Glutamatergic neuron (in vitro differentiated cells): Measurements from ENCODE around the gene RNF213. TPM values are rescaled to one million over a fixed set of nuclear protein-coding genes. Genes with fewer than 3 reads are reported as not detected.

Experiments
- DNase-seq: peaks from one replicate; pipeline ENCODE4 v3.0.0; 2022
- H3K27ac Mint-ChIP-seq: one replicate; pipeline ENCODE4 v1.8.0; 2020; ENCODE audit warnings: mild to moderate bottlenecking, mixed read lengths, inconsistent platforms; ENCODE audit not compliant: unreplicated experiment
- H3K27me3 Mint-ChIP-seq: one replicate; pipeline ENCODE4 v1.8.0; 2020; ENCODE audit warnings: mild to moderate bottlenecking, moderate library complexity, mixed read lengths, inconsistent platforms; ENCODE audit not compliant: unreplicated experiment
- H3K36me3 Mint-ChIP-seq: one replicate; pipeline ENCODE4 v1.8.0; 2020; ENCODE audit warnings: mild to moderate bottlenecking, mixed read lengths, inconsistent platforms; ENCODE audit not compliant: unreplicated experiment
- H3K4me1 Mint-ChIP-seq: one replicate; pipeline ENCODE4 v1.8.0; 2020; ENCODE audit warnings: mild to moderate bottlenecking, low read depth, mixed read lengths, inconsistent platforms; ENCODE audit not compliant: unreplicated experiment
- H3K4me3 Mint-ChIP-seq: one replicate; pipeline ENCODE4 v1.8.0; 2020; ENCODE audit warnings: mild to moderate bottlenecking, mixed read lengths, inconsistent platforms; ENCODE audit not compliant: unreplicated experiment
- H3K9me3 Mint-ChIP-seq: one replicate; pipeline ENCODE4 v1.8.0; 2020; ENCODE audit warnings: mild to moderate bottlenecking, moderate library complexity, mixed read lengths, inconsistent platforms; ENCODE audit not compliant: unreplicated experiment
- total RNA-seq: library from RNA; stranded (reverse); fragmentation: NEBNext Ultra II Directional; extraction: Animal tissue kit (Norgen Biotek cat#: 25700); gene quantifications from one replicate; pipeline ENCODE4 v1.2.1, GENCODE V29; 2021; ENCODE audit not compliant: unreplicated experiment
- TF ChIP-seq, protein P1 (sequence below): fragments of 200-600 bp; sonication (generic); IDR thresholded peaks from one replicate; pipeline ENCODE4 v1.5.0; 2021; ENCODE audit not compliant: partially characterized antibody, unreplicated experiment

The RNF213 gene
- total RNA-seq, 1 donor from 2014 or later: 34.7 TPM

DNA sequence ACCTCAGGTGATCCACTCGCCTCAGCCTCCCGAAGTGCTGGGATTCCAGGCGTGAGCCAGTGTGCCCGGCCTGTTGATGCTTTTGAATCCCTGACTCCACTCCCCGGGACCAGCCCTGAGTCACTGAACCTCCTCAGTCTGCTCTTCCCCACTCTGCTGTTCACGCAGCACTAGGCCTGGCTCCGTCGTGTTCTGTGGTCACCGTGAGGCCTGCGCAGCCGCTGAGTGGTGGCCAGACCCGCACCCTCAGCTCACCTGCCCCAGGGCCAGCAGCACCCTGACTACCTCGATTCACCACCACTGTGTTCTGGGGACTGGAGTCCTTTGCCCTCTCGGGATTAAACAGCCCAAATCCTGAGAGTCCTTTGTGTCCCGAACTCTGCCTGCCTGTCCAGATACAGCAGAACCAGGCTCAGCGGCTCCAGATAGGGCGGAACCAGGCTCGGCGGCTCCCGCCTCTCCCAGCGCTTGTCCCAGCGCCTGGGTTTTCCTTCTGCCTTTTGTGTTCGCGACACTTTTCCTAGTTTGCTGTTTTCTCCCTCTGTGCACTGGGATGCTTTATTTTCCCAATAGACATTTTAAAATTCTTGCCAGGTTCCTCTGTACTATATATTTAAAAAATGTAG is 95.7 kb downstream of the RNF213 start:
- no peaks in the 10 kb centered on the region for H3K36me3 Mint-ChIP-seq
- H3K4me3 Mint-ChIP-seq: no peak overlapping the region
- H3K4me1 Mint-ChIP-seq: no peaks in the 10 kb centered on the region
- H3K27me3 Mint-ChIP-seq: peaks cover 2% of the 10 kb centered on the region
- TF ChIP-seq, protein P1, sequence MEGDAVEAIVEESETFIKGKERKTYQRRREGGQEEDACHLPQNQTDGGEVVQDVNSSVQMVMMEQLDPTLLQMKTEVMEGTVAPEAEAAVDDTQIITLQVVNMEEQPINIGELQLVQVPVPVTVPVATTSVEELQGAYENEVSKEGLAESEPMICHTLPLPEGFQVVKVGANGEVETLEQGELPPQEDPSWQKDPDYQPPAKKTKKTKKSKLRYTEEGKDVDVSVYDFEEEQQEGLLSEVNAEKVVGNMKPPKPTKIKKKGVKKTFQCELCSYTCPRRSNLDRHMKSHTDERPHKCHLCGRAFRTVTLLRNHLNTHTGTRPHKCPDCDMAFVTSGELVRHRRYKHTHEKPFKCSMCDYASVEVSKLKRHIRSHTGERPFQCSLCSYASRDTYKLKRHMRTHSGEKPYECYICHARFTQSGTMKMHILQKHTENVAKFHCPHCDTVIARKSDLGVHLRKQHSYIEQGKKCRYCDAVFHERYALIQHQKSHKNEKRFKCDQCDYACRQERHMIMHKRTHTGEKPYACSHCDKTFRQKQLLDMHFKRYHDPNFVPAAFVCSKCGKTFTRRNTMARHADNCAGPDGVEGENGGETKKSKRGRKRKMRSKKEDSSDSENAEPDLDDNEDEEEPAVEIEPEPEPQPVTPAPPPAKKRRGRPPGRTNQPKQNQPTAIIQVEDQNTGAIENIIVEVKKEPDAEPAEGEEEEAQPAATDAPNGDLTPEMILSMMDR: no peak
- DNase-seq: no peak
- H3K9me3 Mint-ChIP-seq: no peaks in the 10 kb centered on the region
- no peak overlapping the region for H3K27ac Mint-ChIP-seq

GRCh38 chr17:80358131-80358530 is 97.5 kb downstream of the RNF213 start:
- DNase-seq: no peak
- Mint-ChIP-seq H3K27me3 (no peaks in the 10 kb centered on the region), H3K36me3 (no peaks in the 10 kb centered on the region), H3K4me1 (no peaks in the 10 kb centered on the region), H3K4me3 (no peak overlapping the region), H3K9me3 (no peaks in the 10 kb centered on the region), H3K27ac (no peak overlapping the region)
- TF ChIP-seq, protein P1: no peak

- Mint-ChIP-seq H3K36me3 (no peaks in the 10 kb centered on the region), H3K4me1 (no peaks in the 10 kb centered on the region), H3K4me3 (no peak overlapping the region), H3K9me3 (no peaks in the 10 kb centered on the region), H3K27me3 (no peaks in the 10 kb centered on the region), H3K27ac (no peak overlapping the region)
- DNase-seq: no peak
- TF ChIP-seq, protein P1: no peak
Observed at GRCh38 chr17:80358861-80359260, 98.2 kb downstream of the RNF213 start.

DNA sequence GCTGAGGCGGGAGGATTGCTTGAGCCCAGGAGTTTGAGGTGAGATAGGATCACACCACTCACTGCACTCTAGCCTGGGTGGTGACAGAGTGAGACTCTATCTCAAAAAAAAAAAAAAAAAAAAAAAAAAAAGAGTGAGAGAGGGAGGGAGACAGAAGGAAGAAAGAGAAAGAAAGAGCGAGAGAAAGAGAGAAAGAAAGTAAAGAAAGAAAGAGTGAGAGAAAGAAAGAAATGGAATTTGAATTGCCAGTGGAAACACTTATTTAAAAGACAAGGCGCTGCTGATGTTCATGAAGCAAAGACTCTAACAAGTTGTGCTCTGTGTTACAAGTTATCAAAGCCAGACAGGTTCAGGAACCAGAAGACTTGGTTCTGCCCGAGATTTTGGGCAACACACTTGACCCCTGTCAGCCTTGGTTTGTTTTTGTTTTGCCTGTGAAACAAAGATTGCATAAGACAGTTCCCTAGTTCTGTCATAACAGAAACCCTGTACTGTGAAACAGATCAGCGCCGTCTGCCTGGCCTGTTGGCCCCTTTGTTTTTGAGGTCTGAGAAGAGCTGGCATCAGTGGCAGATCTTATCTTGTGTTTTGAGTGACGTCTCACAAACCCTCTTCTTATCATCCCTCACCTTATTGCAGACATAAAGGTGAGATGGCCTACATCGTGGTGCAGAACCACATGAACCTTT is 98.9 kb downstream of the RNF213 start:
- Mint-ChIP-seq H3K27ac (no peak overlapping the region), H3K4me3 (no peak overlapping the region), H3K27me3 (no peaks in the 10 kb centered on the region), H3K36me3 (no peaks in the 10 kb centered on the region), H3K9me3 (no peaks in the 10 kb centered on the region), H3K4me1 (no peaks in the 10 kb centered on the region)
- TF ChIP-seq, protein P1: no peak
- DNase-seq: no peak

DNA sequence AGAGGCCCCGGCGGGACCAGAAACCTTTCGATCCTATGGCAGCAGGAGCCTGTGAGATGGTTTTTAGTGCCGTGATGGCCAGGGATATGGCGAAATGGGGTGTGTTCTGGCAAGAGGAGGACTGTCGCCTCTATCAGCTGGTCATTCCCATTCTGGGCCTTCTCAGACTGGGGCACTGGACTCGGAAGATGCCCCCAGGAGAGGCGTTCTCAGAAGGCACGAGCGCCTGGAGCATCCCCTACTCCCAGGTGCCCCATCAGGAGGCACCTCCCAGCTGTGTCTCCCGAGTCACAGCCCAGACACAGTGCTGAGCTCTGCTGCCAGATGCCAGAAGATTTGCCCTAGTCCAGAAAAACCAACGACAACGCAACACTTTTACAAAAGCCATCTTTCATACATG is 99.7 kb downstream of the RNF213 start:
- Mint-ChIP-seq H3K36me3 (no peaks in the 10 kb centered on the region), H3K4me1 (no peaks in the 10 kb centered on the region), H3K27me3 (no peaks in the 10 kb centered on the region), H3K4me3 (no peak overlapping the region), H3K9me3 (no peaks in the 10 kb centered on the region), H3K27ac (no peak overlapping the region)
- DNase-seq: no peak
- TF ChIP-seq, protein P1: no peak
